ENCODE data around the gene SSBP3. TPM values are rescaled to one million over a fixed set of nuclear protein-coding genes. Genes with fewer than 3 reads are reported as not detected.

SSBP3 gene
- total RNA-seq, 2 donors from 2014 or later, result 63.8 to 76.5 TPM

GRCh38 chr1:54335011-54335754 lies 71.0 kb downstream of the SSBP3 start:
- DNase-seq, result no peak
- Histone ChIP-seq H3K27me3 (no peaks in the 10 kb centered on the region), H3K4me3 (no peak overlapping the region), H3K9ac (ENCODE audit: low read depth in 2 of 2, low read length in 2 of 2) (no peak overlapping the region), H3K4me1 (peaks cover 3% of the 10 kb centered on the region), H3K36me3 (no peaks in the 10 kb centered on the region), H3K27ac (peak overlapping the region; percentile 75), H3K9me3 (no peaks in the 10 kb centered on the region)
- intact Hi-C loops (cut with DNase I), result no loop called here
- TF ChIP-seq, protein P1, sequence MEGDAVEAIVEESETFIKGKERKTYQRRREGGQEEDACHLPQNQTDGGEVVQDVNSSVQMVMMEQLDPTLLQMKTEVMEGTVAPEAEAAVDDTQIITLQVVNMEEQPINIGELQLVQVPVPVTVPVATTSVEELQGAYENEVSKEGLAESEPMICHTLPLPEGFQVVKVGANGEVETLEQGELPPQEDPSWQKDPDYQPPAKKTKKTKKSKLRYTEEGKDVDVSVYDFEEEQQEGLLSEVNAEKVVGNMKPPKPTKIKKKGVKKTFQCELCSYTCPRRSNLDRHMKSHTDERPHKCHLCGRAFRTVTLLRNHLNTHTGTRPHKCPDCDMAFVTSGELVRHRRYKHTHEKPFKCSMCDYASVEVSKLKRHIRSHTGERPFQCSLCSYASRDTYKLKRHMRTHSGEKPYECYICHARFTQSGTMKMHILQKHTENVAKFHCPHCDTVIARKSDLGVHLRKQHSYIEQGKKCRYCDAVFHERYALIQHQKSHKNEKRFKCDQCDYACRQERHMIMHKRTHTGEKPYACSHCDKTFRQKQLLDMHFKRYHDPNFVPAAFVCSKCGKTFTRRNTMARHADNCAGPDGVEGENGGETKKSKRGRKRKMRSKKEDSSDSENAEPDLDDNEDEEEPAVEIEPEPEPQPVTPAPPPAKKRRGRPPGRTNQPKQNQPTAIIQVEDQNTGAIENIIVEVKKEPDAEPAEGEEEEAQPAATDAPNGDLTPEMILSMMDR (IDR thresholded peaks at IDR 0.05), result no peak

- Histone ChIP-seq H3K4me3 (no peak overlapping the region), H3K27me3 (no peaks in the 10 kb centered on the region), H3K9ac (ENCODE audit: low read depth in 2 of 2, low read length in 2 of 2) (no peak overlapping the region), H3K36me3 (no peaks in the 10 kb centered on the region), H3K27ac (no peak overlapping the region), H3K9me3 (no peaks in the 10 kb centered on the region), H3K4me1 (peaks cover 3% of the 10 kb centered on the region)
- no peak for DNase-seq
- intact Hi-C loops (cut with DNase I), result no loop called here
- TF ChIP-seq, protein P1 (IDR thresholded peaks at IDR 0.05), result no peak
Observed at GRCh38 chr1:54332781-54333585, 73.2 kb downstream of the SSBP3 start.

DNA sequence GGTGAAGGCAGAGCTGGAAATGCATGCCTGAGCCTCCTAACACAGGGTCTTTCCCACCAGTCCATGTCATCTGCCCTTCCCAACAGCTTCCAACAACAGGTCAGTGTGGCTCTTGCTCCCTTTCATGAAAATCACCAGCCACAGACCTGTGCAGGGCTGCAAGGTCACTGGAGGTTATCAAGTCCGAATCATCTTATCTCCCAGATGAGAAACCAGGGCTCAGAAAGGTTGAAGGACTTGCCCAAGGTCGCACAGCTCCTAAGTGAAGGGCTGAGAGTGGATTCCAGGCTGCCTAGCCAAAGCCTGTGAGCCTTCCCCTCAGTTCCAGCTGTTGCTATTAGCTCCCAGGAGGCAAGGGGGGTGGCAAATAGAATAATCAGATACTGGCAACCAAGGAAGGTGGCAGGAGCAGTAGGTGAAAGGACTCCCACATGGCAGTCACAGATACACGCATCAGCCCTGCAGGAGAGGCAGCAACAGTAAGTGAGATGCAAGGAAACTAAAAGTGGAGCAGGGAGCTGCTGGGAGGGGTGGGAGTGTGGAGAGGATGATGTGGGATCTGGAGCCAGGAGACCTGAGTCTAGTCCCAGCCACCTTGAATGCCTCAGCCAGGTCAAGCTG lies 74.2 kb downstream of the SSBP3 start:
- TF ChIP-seq, protein P1 (IDR thresholded peaks at IDR 0.05), result no peak
- Histone ChIP-seq H3K9me3 (no peaks in the 10 kb centered on the region), H3K36me3 (no peaks in the 10 kb centered on the region), H3K27ac (no peak overlapping the region), H3K4me3 (no peak overlapping the region), H3K9ac (ENCODE audit: low read depth in 2 of 2, low read length in 2 of 2) (no peak overlapping the region), H3K4me1 (peaks cover 3% of the 10 kb centered on the region), H3K27me3 (no peaks in the 10 kb centered on the region)
- intact Hi-C loops (cut with DNase I), result no loop called here
- no peak for DNase-seq

GRCh38 chr1:54331091-54331772 lies 75.0 kb downstream of the SSBP3 start:
- no peak overlapping the region for H3K27ac ChIP-seq
- no peaks in the 10 kb centered on the region for H3K36me3 ChIP-seq
- DNase-seq, result no peak
- H3K9me3 ChIP-seq, result no peaks in the 10 kb centered on the region
- H3K4me3 ChIP-seq, result no peak overlapping the region
- intact Hi-C loops (cut with DNase I), result no loop called here
- TF ChIP-seq, protein P1 (IDR thresholded peaks at IDR 0.05), result no peak
- no peak overlapping the region for H3K9ac ChIP-seq (ENCODE audit: low read depth in 2 of 2, low read length in 2 of 2)
- H3K27me3 ChIP-seq, result no peaks in the 10 kb centered on the region
- peaks cover 3% of the 10 kb centered on the region for H3K4me1 ChIP-seq
